GM19035 (cell line): Measurements from ENCODE around the gene CAPRIN1.

Experiments used
- ATAC-seq: cut with Tn5 transposase; IDR thresholded peaks from one replicate; pipeline ENCODE4 v1.9.1; 2021; ENCODE audit not compliant: unreplicated experiment

CAPRIN1 gene

DNA sequence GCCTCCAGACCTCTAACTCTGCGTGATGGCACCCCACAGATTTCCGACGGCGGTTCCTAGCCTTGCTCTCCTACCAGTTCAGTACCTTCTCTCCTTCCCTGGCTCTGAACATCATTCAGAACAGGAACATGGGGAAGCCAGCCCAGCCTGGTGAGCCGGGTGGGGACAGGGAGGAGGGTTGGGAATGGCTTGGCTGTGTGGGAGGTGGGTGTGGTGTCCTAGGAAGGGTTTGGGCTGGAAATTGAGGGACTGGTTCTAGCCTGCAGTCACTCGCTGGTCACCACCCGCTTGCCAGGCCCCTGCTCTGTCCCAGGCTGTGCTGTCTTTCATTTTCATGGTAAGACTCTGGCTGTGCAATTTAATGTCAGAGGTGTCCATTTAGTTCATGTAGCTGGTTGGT lies 87.8 kb downstream of the CAPRIN1 start:
- ATAC-seq, result no peak

DNA sequence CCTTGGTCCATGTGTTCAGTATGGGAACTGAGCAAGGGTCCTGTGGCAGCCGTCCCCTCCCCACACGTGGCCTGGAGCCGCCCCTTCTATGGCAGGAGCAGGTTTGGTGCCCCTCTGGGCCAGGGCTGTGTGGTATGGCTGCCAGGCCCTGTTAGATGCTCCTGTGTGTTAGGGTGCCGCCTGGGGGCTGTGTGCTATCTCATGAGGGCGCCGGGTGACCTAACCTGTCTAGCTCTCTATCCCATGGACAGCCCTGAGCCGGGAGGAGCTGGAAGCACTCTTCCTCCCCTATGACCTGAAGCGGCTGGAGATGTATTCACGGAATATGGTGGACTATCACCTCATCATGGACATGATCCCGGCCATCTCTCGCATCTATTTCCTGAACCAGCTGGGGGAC lies 88.6 kb downstream of the CAPRIN1 start:
- ATAC-seq, result no peak

DNA sequence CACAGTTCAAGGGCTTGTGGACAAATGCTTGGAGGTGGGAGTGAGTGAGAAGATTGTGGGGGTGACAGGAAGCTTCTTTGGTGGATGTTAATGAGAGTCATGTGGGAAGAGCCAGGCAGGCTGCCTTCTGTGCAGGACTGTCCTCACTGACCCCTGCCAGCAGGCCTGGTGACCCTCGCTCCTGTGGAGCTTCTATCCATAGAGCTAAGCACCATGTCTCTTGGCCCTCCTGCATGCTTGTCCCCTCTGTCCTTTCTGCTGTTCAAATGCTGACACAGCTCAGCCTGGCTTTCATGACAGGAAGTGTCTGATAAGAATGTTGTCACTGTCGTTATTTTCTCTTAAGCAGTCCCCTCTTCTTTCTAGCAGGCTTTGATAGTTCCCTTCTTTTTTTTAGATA lies 91.5 kb downstream of the CAPRIN1 start:
- no peak for ATAC-seq

DNA sequence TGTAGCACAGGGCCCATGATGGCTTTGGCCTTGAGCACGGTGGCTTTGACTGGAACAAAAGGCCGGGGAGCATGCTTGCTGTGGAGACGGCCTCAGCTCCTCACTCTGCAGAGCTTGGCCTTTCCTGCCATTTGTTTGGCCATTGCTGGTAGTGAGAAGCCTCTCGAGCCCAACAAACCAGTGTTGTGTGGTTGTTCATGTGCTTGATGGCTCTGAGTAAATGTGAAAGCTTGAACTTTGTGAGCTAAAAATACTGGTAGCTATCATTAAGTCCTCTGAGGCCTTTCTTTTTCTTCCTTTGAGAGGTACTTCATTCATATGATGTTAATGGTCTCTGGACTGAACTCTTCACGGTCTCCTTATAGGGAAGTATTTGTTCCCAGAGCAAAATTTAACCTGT lies 93.5 kb downstream of the CAPRIN1 start:
- peak; percentile 45 for ATAC-seq

DNA sequence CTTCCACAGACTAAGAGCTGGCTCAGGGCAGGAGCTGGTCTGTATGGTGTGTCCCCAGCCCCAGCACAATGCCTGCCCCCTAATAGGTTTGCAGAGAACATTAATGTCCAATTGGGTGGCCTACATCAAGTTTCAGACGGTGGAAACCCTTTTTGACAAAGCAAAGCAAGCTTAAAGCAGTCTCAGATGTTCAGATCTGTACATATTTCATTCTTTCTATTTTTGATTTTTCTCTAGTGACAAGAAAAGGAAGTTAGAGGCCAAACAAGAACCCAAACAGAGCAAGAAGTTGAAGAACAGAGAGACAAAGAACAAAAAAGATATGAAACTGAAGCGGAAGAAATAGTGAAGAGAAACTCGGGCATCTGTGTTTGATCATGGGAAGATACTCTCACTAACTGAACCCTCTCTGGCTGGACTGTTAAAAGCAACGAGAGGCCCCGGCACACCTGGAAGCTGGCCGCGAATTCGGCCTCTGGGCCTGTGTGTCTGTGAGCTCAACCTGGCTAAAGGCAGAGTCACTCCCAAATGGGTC lies 94.4 kb downstream of the CAPRIN1 start:
- ATAC-seq, result peak; percentile 43

GRCh38 chr11:34146411-34146810 lies 94.9 kb downstream of the CAPRIN1 start:
- no peak for ATAC-seq

DNA sequence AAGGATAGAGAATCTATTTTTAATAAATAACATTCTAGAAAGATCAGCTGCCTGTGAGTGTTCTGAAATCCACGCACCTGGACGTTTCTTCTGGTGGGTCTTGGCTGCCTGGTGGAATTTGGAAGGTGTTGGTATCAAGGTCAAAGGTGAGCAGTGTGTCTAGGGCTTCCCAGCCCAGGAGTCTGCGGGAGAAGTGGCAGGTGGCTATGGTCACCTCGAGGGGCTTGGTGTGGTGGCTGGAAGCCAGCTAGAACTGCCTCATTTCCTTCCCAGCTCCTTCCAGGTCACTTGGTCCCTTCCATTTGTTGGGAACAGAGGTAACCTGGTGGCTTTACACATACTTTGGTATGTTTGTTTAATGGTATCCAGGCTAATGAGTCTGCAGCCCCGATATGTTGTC lies 95.3 kb downstream of the CAPRIN1 start:
- no peak for ATAC-seq

GRCh38 chr11:34147581-34147980 lies 96.0 kb downstream of the CAPRIN1 start:
- no peak for ATAC-seq

GRCh38 chr11:34148504-34149165 lies 97.1 kb downstream of the CAPRIN1 start:
- no peak for ATAC-seq

- ATAC-seq, result no peak
These were observed 97.7 kb downstream of the CAPRIN1 start for GRCh38 chr11:34149274-34149673.

GRCh38 chr11:34149786-34150185 lies 98.3 kb downstream of the CAPRIN1 start:
- no peak for ATAC-seq

DNA sequence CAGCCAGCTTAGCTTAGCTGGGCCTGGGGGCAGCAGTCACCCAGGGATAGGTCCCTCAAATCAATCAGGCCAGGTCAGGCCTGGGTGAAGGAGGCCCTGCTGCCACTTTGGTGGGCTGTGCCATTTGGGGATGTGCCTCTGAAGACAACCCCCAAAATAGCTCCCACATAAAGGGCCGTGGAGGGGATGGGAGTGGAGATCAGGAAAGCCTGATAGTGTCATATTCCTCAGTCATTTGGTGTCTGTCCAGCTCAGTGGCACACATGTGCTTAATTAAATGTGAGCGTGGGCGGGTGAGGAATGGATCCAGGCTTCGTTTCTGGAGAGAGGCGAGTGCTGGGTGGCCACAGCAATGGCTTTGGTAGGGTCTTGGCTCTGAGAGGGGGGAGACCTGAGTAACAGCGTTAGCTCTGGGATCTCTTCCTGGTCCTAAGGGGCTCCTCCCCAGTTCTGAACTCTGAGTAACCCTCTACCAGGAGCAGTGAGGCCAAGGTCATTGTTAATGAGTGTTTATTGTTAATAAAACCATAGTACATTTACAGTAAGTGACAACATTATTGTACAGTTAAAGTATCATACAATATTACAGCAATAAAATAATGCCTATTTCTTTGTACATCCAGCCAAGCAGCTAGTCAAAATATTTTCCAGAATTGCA lies 99.1 kb downstream of the CAPRIN1 start:
- no peak for ATAC-seq
